ENCODE measurements around the gene GRIN3B.

The GRIN3B gene

DNA sequence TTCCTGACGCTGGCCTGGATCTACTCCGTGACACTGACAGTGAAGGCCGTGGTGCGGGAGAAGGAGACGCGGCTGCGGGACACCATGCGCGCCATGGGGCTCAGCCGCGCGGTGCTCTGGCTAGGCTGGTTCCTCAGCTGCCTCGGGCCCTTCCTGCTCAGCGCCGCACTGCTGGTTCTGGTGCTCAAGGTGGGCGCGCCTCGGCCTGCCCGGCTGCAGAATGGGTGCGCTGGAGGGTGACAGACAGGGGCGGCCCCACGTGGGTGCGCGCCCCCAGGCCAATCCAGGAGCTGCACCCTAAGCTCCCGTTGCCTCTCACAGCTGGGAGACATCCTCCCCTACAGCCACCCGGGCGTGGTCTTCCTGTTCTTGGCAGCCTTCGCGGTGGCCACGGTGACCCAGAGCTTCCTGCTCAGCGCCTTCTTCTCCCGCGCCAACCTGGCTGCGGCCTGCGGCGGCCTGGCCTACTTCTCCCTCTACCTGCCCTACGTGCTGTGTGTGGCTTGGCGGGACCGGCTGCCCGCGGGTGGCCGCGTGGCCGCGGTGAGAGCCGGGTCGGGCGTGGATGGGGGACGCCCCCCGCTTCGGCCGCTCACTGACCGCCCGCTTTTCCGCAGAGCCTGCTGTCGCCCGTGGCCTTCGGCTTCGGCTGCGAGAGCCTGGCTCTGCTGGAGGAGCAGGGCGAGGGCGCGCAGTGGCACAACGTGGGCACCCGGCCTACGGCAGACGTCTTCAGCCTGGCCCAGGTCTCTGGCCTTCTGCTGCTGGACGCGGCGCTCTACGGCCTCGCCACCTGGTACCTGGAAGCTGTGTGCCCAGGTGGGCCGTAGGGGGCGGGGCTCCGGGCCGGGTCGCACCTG, 46.8 kb downstream of the GRIN3B start:
- no peaks in the 10 kb centered on the region for H3K27me3 Mint-ChIP-seq
- no peak overlapping the region for H3K27ac Mint-ChIP-seq
- ATAC-seq (replicated peaks), result peak; percentile 80

DNA sequence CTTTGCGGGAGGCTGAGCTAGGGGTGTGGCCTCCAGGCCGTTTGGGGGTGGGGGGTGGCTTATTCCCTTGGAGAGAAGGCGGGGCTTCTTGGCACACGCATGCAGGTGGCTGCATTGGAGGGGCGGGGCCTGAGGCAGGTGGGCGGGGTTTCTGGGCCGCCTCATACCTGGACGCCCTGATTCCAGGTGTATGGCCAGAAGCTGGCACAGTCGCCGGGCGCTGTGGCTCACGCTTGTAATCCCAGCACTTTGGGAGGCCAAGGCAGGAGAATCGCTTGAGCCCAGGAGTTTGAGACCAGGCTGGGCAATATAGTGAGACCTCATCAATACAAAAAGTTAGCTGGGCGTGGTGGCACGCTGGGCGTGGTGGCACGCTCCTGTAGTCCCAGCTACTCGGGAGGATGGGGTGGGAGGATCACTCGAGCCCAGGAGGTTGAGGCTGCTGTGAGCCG, 47.5 kb downstream of the GRIN3B start:
- Mint-ChIP-seq H3K27me3 (no peaks in the 10 kb centered on the region), H3K4me1 (ENCODE audit: low read depth in 2 of 2) (peaks cover 5 to 8% of the 10 kb centered on the region in 2 donors), H3K9me3 (no peaks in the 10 kb centered on the region), H3K27ac (no peak overlapping the region), H3K4me3 (no peak overlapping the region), H3K36me3 (ENCODE audit: insufficient read depth) (peaks cover 34% of the 10 kb centered on the region)
- DNase-seq (no peak), ATAC-seq (replicated peaks) (no peak)

More for the DNA sequence above, 46.8 kb downstream of the GRIN3B start:
- H3K4me1 Mint-ChIP-seq (ENCODE audit: low read depth in 2 of 2), result peaks cover 8 to 12% of the 10 kb centered on the region in 2 donors
- H3K36me3 Mint-ChIP-seq (ENCODE audit: insufficient read depth), result peaks cover 38% of the 10 kb centered on the region
- DNase-seq, result peak in 2 of 3 experiments; percentile 61 to 68
- H3K4me3 Mint-ChIP-seq, result peak overlapping the region in 1 of 2 donors; percentile 47
- no peaks in the 10 kb centered on the region for H3K9me3 Mint-ChIP-seq

DNA sequence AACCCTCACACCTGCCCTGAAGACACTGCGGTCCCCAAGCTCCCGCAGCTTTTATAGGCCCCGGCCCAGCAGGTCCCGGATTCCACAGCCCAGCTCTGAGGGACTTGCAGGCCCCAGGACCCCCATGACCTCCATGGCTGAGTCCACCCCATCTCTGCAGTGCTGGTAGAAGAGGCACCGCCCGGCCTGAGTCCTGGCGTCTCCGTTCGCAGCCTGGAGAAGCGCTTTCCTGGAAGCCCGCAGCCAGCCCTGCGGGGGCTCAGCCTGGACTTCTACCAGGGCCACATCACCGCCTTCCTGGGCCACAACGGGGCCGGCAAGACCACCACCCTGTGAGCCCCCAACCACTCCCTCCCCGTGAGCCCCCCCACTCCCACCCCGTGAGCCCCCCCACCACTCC, 48.9 kb downstream of the GRIN3B start:
- Mint-ChIP-seq H3K36me3 (ENCODE audit: insufficient read depth) (peaks cover 31% of the 10 kb centered on the region), H3K4me1 (ENCODE audit: low read depth in 2 of 2) (peaks cover 5 to 8% of the 10 kb centered on the region in 2 donors), H3K9me3 (no peaks in the 10 kb centered on the region), H3K27me3 (no peaks in the 10 kb centered on the region), H3K27ac (peak overlapping the region in 1 of 2 donors; percentile 49), H3K4me3 (no peak overlapping the region)
- ATAC-seq (replicated peaks), result no peak
- DNase-seq, result no peak

DNA sequence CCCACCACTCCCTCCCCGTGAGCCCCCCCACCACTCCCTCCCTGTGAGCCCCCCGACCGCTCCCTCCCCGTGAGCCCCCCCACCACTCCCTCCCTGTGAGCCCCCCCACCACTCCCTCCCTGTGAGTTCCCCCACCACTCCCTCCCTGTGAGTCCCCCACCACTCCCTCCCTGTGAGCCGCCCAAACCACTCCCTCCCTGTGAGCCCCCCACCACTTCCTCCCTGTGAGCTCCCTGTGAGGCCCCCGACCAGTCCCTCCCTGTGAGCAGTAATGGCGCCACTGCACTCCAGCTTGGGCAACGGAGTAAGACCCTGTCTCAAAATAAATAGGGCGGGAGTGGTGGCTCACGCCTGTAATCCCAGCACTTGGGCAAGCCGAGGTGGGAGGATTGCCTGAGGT, 49.6 kb downstream of the GRIN3B start:
- ATAC-seq (replicated peaks) (no peak), DNase-seq (no peak)
- Mint-ChIP-seq H3K27ac (peak overlapping the region in 1 of 2 donors; percentile 38), H3K27me3 (no peaks in the 10 kb centered on the region), H3K4me3 (no peak overlapping the region), H3K4me1 (ENCODE audit: low read depth in 2 of 2) (peaks cover 5 to 8% of the 10 kb centered on the region in 2 donors), H3K36me3 (ENCODE audit: insufficient read depth) (peaks cover 25% of the 10 kb centered on the region), H3K9me3 (no peaks in the 10 kb centered on the region)

DNA sequence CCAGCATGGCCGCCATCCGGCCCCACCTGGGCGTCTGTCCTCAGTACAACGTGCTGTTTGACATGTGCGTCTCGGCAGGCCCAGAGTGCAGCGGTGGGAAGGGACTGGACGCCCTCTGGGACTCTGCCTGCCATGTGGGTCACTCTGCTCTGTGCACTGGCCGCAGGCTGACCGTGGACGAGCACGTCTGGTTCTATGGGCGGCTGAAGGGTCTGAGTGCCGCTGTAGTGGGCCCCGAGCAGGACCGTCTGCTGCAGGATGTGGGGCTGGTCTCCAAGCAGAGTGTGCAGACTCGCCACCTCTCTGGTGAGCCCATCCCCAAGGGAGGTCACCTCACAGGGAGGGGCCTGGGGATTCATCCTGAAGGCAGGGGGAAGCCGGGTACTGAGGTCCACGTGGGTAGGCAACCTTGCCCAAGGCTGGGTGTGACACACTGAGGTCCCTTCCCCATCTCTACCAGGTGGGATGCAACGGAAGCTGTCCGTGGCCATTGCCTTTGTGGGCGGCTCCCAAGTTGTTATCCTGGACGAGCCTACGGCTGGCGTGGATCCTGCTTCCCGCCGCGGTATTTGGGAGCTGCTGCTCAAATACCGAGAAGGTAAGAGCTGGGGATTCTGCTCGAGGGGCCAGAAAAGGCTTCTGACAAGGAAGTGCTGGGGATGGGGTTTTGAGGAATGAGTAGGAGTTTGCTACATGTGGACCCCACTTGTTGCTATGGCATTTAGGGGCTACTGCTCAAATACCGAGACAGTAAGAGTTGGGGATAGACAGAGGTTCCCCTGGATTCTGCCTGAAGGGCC, 51.0 kb downstream of the GRIN3B start:
- Mint-ChIP-seq H3K4me1 (ENCODE audit: low read depth in 2 of 2) (peaks cover 0 to 5% of the 10 kb centered on the region in 2 donors), H3K9me3 (no peaks in the 10 kb centered on the region), H3K4me3 (no peak overlapping the region), H3K27ac (peak overlapping the region; percentile 10 to 78), H3K27me3 (no peaks in the 10 kb centered on the region), H3K36me3 (ENCODE audit: insufficient read depth) (peaks cover 19% of the 10 kb centered on the region)
- ATAC-seq (replicated peaks) (no peak), DNase-seq (no peak)

DNA sequence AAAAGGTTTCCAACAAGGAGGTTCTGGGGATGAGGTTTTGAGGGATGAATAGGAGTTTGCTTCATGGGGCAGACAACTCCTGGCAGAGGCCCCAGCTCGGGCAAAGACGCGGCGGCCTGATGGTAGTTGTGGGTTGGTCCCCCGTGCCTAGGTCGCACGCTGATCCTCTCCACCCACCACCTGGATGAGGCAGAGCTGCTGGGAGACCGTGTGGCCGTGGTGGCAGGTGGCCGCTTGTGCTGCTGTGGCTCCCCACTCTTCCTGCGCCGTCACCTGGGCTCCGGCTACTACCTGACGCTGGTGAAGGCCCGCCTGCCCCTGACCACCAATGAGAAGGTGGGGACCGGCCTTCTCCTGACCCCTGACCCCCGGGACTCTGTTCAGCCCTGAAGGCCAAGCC, 51.6 kb downstream of the GRIN3B start:
- H3K9me3 Mint-ChIP-seq, result no peaks in the 10 kb centered on the region
- H3K27ac Mint-ChIP-seq, result peak overlapping the region; percentile 10 to 78
- peaks cover 20% of the 10 kb centered on the region for H3K36me3 Mint-ChIP-seq (ENCODE audit: insufficient read depth)
- no peak overlapping the region for H3K4me3 Mint-ChIP-seq
- no peaks in the 10 kb centered on the region for H3K27me3 Mint-ChIP-seq
- ATAC-seq (replicated peaks), result no peak
- H3K4me1 Mint-ChIP-seq (ENCODE audit: low read depth in 2 of 2), result peaks cover under 1 to 8% of the 10 kb centered on the region in 2 donors
- no peak for DNase-seq

DNA sequence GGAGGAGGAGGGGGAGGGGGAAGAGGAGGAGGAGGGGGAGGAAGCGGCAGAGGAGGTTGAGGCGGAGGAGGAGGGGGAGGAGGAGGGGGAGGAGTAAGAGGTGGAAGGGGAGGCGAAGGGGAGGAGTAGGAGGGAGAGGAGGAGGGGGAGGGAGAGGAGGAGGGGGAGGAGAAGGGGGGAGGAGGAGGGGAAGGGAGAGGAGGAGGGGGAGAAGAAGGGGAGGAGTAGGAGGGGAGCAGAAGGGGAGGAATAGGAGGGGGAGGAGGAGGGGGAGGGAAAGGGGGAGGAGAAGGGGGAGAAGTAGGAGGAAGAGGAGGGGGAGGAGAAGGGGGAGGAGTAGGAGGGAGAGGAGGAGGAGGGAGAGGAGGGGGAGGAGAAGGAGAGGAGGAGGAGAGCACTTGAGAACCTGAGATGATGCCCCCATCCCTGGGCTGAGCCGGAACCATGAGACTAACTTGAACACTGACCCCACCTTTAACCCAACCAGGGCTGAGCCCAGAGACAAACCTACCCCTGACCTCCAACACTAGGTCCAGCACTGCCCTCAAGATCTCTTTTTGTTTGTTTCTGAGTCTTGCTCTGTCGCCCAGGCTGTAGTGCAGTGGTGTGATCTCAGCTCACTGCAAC, 52.2 kb downstream of the GRIN3B start:
- Mint-ChIP-seq H3K27ac (peak overlapping the region; percentile 33 to 79), H3K36me3 (ENCODE audit: insufficient read depth) (peaks cover 16% of the 10 kb centered on the region), H3K4me1 (ENCODE audit: low read depth in 2 of 2) (peaks cover 7 to 12% of the 10 kb centered on the region in 2 donors)

DNA sequence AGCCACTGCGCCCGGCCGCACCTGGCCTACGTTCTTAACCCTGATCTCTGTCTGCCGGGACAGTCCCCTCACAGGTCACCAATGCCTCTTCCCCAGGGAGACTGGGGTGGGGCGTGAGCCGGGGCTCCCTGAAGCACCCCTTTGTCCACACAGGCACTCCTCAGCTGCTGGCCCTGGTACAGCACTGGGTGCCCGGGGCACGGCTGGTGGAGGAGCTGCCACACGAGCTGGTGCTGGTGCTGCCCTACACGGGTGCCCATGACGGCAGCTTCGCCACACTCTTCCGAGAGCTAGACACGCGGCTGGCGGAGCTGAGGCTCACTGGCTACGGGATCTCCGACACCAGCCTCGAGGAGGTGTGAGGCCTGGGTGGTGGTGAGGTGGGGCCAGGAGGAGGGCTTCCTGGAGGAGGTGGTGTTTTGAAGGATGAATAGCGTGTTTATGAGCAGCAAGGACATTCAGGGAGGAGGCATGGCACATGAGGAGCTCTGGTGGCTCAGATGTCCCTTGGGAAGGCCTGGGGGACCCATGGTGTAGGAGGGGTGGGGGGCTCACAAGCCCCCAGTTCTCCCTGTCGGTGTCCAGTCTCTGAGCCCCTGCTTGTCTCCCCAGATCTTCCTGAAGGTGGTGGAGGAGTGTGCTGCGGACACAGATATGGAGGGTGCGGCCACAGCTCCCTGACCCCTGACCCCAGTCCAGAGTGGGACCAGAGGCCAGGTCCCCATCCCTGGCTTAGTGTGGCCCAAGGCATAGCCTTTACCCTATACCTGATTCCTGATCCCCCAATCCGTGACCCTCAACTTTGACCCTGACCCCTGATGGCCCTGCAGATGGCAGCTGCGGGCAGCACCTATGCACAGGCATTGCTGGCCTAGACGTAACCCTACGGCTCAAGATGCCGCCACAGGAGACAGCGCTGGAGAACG, 53.2 kb downstream of the GRIN3B start:
- Mint-ChIP-seq H3K4me1 (ENCODE audit: low read depth in 2 of 2) (peaks cover 17 to 20% of the 10 kb centered on the region in 2 donors), H3K27ac (peak overlapping the region; percentile 33 to 79), H3K9me3 (no peaks in the 10 kb centered on the region), H3K36me3 (ENCODE audit: insufficient read depth) (peaks cover 16% of the 10 kb centered on the region), H3K4me3 (no peak overlapping the region), H3K27me3 (no peaks in the 10 kb centered on the region)
- DNase-seq (no peak), ATAC-seq (replicated peaks) (no peak)

More for the DNA sequence above, 52.2 kb downstream of the GRIN3B start:
- no peaks in the 10 kb centered on the region for H3K9me3 Mint-ChIP-seq
- DNase-seq (no peak), ATAC-seq (replicated peaks) (no peak)
- no peaks in the 10 kb centered on the region for H3K27me3 Mint-ChIP-seq
- H3K4me3 Mint-ChIP-seq, result no peak overlapping the region

DNA sequence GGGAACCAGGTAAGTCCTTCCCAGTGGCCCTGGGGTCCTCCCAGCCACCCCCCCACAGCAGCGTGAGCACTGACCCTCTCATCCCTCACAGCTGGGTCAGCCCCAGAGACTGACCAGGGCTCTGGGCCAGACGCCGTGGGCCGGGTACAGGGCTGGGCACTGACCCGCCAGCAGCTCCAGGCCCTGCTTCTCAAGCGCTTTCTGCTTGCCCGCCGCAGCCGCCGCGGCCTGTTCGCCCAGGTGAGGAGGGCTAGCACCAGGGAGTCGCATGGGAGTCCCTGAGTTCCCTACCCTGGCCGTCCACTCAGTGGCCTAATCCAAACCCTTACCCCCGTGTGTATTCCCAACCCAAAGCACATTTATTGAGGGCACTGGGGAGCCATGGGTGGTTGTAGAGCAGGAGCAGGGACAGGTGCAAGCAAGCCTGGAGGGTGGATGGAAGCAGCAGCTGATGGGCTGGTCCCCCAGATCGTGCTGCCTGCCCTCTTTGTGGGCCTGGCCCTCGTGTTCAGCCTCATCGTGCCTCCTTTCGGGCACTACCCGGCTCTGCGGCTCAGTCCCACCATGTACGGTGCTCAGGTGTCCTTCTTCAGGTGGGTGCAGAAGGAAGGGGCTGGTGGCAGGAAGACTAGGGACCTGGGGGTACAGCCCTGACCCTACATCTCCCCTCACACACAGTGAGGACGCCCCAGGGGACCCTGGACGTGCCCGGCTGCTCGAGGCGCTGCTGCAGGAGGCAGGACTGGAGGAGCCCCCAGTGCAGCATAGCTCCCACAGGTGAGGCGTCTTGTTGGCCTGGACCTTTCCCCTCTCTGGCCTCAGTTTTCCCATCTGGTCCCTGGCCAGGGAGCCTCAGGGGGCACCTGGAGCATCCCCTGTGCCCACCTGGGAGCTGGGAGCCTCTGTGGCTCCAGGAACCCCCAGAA, 54.1 kb downstream of the GRIN3B start:
- no peak overlapping the region for H3K4me3 Mint-ChIP-seq
- H3K36me3 Mint-ChIP-seq (ENCODE audit: insufficient read depth), result peaks cover 15% of the 10 kb centered on the region
- no peak overlapping the region for H3K27ac Mint-ChIP-seq

DNA sequence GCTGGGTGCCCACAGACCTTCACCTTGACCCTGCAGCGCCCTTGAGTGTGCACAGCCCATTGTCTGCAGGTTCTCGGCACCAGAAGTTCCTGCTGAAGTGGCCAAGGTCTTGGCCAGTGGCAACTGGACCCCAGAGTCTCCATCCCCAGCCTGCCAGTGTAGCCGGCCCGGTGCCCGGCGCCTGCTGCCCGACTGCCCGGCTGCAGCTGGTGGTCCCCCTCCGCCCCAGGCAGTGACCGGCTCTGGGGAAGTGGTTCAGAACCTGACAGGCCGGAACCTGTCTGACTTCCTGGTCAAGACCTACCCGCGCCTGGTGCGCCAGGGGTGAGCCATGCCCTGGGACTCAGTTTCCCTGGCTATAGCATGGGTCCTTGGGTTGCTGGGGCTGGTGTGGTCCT, 54.8 kb downstream of the GRIN3B start:
- no peaks in the 10 kb centered on the region for H3K9me3 Mint-ChIP-seq
- ATAC-seq (replicated peaks) (no peak), DNase-seq (no peak)
- no peak overlapping the region for H3K4me3 Mint-ChIP-seq
- peaks cover 18 to 20% of the 10 kb centered on the region in 2 donors for H3K4me1 Mint-ChIP-seq (ENCODE audit: low read depth in 2 of 2)
- no peaks in the 10 kb centered on the region for H3K27me3 Mint-ChIP-seq
- H3K36me3 Mint-ChIP-seq (ENCODE audit: insufficient read depth), result peaks cover 19% of the 10 kb centered on the region
- no peak overlapping the region for H3K27ac Mint-ChIP-seq

More for the DNA sequence above, 54.1 kb downstream of the GRIN3B start:
- Mint-ChIP-seq H3K27me3 (no peaks in the 10 kb centered on the region), H3K9me3 (no peaks in the 10 kb centered on the region), H3K4me1 (ENCODE audit: low read depth in 2 of 2) (peaks cover 18 to 20% of the 10 kb centered on the region in 2 donors)
- ATAC-seq (replicated peaks), result no peak
- no peak for DNase-seq

DNA sequence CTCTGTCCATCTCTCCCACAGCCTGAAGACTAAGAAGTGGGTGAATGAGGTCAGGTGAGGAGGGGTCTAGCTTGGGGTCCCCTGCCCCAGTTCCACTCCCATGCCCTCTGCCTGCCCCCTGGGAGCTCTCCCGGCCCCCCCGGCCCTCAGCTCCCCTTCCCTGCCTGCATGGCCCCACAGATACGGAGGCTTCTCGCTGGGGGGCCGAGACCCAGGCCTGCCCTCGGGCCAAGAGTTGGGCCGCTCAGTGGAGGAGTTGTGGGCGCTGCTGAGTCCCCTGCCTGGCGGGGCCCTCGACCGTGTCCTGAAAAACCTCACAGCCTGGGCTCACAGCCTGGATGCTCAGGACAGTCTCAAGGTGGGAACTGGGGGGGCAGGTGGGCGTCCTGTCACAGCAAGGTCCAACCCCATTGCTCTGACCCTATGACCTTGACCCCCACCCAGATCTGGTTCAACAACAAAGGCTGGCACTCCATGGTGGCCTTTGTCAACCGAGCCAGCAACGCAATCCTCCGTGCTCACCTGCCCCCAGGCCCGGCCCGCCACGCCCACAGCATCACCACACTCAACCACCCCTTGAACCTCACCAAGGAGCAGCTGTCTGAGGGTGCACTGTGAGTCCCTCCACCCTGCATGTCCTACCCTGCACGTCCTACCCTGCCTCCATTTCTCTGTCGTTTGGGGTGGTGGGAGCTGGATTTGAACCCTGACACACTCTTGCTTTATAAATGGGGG, 55.8 kb downstream of the GRIN3B start:
- Mint-ChIP-seq H3K27me3 (no peaks in the 10 kb centered on the region), H3K4me3 (no peak overlapping the region), H3K36me3 (ENCODE audit: insufficient read depth) (peaks cover 16% of the 10 kb centered on the region), H3K4me1 (ENCODE audit: low read depth in 2 of 2) (peaks cover 18 to 20% of the 10 kb centered on the region in 2 donors), H3K9me3 (no peaks in the 10 kb centered on the region), H3K27ac (no peak overlapping the region)
- DNase-seq (no peak), ATAC-seq (replicated peaks) (no peak)
